GM12892 (cell line): ENCODE measurements around the gene LMAN1L.

ENCODE experiments used
- DNase-seq: peaks from one replicate; pipeline ENCODE4 v3.0.0; 2011; ENCODE audit not compliant: insufficient read length
- FAIRE-seq: peaks from 2 replicates; lab custom pipeline; 2011; peaks lifted over from hg19 to GRCh38; lab: Jason Lieb, UNC
- POLR2A ChIP-seq: IDR thresholded peaks from 2 replicates; pipeline ENCODE4 v1.6.1; 2011; ENCODE audit warnings: low read depth, low read length, control low read depth
- POLR2AphosphoS5 ChIP-seq: IDR thresholded peaks from 2 replicates; pipeline ENCODE4 v1.6.1; 2011; ENCODE audit warnings: low read depth, low read length, control low read depth
- TAF1 ChIP-seq: IDR thresholded peaks from 2 replicates; pipeline ENCODE4 v1.6.1; 2011; ENCODE audit warnings: low read depth, mild to moderate bottlenecking, control low read depth, low read length, borderline replicate concordance

The LMAN1L gene

GRCh38 chr15:74857671-74858368 lies 45.2 kb downstream of the LMAN1L start:
- no peak for DNase-seq
- TF ChIP-seq POLR2A (peak; percentile 33; the same call in 1 of the 2 replicates), TAF1 (no peak), POLR2AphosphoS5 (no peak)
- FAIRE-seq = peak; percentile 83

DNA sequence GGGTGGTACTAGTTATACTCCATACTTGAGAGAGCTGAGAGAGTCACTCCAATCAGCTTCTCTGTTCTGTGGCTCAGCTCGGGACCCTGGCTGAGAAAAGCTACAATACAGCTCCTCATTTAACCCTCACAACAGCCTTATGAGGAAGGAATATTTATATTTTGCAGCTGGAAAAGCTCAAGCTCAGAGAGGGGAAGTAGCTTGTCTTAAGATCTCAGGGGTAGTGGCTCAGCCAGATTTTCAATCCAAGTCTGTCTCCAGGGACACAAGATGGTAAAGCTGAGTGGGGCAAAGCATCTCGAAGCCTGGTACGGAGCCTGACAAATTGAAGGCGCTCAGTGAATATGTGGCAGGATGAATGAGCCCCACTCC lies 45.7 kb downstream of the LMAN1L start:
- DNase-seq (no peak), FAIRE-seq (no peak)
- TF ChIP-seq TAF1 = no peak
- no peak for TF ChIP-seq POLR2AphosphoS5
- TF ChIP-seq POLR2A = no peak

- FAIRE-seq (no peak), DNase-seq (no peak)
- TF ChIP-seq TAF1 (no peak), POLR2AphosphoS5 (0 out of 2 replicates have a peak, but pooled peaks have one; percentile 21)
These were observed 50.8 kb downstream of the LMAN1L start for GRCh38 chr15:74863239-74864056.

- DNase-seq (no peak), FAIRE-seq (no peak)
- TF ChIP-seq POLR2A (no peak), POLR2AphosphoS5 (no peak), TAF1 (no peak)
These were observed 51.7 kb downstream of the LMAN1L start for GRCh38 chr15:74864296-74864695.

DNA sequence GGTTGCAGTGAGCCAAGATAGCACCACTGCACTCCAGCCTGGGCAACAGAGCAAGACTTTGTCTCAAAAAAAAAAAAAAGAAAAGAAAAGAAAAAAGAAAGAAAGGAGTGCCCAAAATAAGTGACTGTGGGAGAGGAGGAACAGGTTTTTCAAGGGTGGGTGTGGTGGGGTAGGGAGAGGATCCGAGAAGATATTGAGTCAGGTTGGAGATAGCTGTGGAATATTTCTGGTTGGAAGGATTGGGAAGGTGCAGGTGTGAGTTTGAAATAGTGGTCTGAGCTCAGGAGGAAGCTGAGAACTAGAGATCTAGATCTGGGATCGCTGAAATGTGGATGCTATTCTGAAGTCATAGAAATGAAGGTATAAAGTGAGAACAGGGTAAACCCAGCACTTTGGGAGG lies 52.7 kb downstream of the LMAN1L start:
- FAIRE-seq = no peak
- DNase-seq = no peak
- TF ChIP-seq TAF1 (no peak), POLR2A (no peak), POLR2AphosphoS5 (no peak)

DNA sequence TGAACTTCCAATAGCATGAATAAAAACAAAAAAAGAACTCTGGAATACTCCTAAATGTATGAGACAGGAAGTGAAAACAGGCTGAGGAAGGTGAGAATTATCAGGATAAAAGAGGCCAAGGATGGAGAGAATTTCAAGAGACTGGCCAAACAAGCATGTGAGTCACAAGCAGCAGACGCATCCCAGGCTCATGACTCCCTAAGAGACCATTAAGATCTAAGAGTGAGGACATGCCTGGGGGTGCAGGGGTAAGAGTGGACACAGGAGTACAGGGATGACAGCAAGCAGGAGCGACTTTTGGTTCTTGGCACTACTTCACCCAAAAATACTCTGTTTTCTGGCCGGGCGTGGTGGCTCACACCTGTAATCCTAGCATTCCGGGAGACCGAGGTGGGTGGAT lies 53.5 kb downstream of the LMAN1L start:
- DNase-seq = no peak
- no peak for TF ChIP-seq POLR2A
- TF ChIP-seq TAF1 = no peak
- TF ChIP-seq POLR2AphosphoS5 = no peak
- FAIRE-seq = no peak

- TF ChIP-seq POLR2A (0 out of 2 replicates have a peak, but pooled peaks have one; percentile 13), POLR2AphosphoS5 (no peak)
- DNase-seq (no peak), FAIRE-seq (no peak)
These were observed 54.9 kb downstream of the LMAN1L start for GRCh38 chr15:74867466-74868038.

DNA sequence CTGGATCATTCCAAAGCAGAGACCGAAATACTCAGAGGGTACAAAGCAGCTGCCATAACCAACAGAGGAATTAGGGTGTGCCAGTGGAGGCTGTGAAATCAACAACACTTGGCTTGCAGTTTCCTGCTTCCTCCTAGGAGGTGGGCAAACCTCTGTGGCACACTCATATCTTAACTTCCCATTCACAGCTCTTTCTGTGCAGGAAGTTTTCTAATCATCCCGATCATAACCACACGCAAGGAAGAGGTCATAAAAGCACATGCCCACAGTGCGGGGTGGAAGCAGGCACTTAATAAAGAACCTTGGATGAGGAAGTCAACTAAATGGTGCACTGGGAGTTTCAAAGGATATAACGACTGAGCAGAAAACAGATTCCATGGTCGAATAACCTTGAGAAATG lies 55.4 kb downstream of the LMAN1L start:
- TF ChIP-seq TAF1 = no peak
- no peak for TF ChIP-seq POLR2A
- no peak for TF ChIP-seq POLR2AphosphoS5
- no peak for FAIRE-seq
- no peak for DNase-seq

DNA sequence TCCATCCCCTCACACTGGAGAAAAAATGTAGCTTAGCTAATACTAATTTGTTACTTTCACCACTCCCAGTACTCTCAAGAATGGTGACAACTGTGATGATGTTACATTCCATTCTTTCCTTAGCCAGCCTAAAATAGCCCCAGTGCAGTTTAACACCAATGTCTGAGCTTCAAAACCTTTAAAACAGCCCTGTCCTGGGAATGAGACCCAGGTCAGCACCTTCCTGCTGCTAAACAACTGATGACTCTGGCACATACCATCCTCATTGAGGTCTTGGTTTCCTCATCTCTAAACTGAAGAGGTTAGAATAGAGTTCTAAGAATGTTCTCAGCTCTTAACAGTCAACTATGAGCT lies 56.7 kb downstream of the LMAN1L start:
- TF ChIP-seq POLR2AphosphoS5 (no peak), POLR2A (no peak), TAF1 (no peak)
- FAIRE-seq (peak; percentile 14), DNase-seq (no peak)

- peak; percentile 88 for FAIRE-seq
These were observed 57.2 kb downstream of the LMAN1L start for GRCh38 chr15:74869726-74870407.

GRCh38 chr15:74870436-74871215 lies 58.0 kb downstream of the LMAN1L start:
- FAIRE-seq = peak; percentile 51
- no peak for DNase-seq
- no peak for TF ChIP-seq POLR2A
- no peak for TF ChIP-seq POLR2AphosphoS5
- no peak for TF ChIP-seq TAF1

More at GRCh38 chr15:74869726-74870407, 57.2 kb downstream of the LMAN1L start:
- no peak for TF ChIP-seq TAF1
- TF ChIP-seq POLR2A = peak; percentile 63; the same call in 1 of the 2 replicates
- peak; percentile 68; the same call in 1 of the 2 replicates for TF ChIP-seq POLR2AphosphoS5
- DNase-seq = peak; percentile 77
